Measurements from ENCODE around the gene TMEM45B.

- TF ChIP-seq POLR2A (IDR thresholded peaks at IDR 0.05) (no peak), POLR2AphosphoS5 (IDR thresholded peaks at IDR 0.05) (no peak)
These were observed 27.4 kb upstream of the TMEM45B start for GRCh38 chr11:129788278-129788677.

Measured in gastroesophageal sphincter (tissue), 2 donors.